ENCODE measurements around the gene RNF151.
A peak's percentile ranks its signal among the peaks of the same experiment; 100 is the strongest.

The RNF151 gene

GRCh38 chr16:1978476-1979120, 11.9 kb downstream of the RNF151 start:
- no peak for DNase-seq

DNA sequence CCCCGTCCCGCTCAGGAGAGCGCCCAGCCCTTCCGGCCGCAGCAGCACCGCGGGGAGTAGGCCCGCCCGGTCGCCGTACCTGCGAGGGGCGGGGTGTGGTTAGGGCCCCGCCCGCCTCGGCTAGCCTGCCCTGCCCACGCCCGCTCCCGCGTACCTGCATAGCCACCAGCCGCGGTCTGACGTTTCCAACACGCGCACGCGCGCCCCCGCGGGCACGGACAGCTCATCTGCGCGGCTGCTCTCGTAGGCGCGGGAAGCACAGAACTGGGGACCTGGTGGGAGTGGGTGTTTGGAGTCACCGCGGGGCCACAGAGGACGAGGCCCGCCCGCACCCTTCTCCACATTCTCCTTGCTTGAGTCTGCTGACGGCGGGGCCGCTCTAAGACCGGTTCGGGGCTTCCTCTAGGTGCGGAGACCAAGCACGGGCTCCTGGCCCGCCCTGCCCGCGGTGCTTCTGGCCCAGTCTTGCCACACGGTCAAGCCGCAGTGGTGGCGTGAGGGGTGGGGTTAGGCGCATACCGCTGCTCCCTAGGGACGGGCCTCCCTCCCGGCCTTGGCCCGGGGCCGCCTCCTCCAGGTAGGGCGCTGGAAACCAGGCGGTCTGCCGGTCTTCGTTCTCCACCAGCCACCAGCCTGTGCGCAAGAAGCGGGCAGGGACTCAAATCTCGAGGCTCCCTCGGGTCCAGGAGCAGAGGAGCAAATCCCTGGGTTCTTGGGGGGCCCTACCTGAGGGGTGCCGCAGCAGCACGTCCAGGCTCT, 12.8 kb downstream of the RNF151 start:
- DNase-seq, result no peak

DNA sequence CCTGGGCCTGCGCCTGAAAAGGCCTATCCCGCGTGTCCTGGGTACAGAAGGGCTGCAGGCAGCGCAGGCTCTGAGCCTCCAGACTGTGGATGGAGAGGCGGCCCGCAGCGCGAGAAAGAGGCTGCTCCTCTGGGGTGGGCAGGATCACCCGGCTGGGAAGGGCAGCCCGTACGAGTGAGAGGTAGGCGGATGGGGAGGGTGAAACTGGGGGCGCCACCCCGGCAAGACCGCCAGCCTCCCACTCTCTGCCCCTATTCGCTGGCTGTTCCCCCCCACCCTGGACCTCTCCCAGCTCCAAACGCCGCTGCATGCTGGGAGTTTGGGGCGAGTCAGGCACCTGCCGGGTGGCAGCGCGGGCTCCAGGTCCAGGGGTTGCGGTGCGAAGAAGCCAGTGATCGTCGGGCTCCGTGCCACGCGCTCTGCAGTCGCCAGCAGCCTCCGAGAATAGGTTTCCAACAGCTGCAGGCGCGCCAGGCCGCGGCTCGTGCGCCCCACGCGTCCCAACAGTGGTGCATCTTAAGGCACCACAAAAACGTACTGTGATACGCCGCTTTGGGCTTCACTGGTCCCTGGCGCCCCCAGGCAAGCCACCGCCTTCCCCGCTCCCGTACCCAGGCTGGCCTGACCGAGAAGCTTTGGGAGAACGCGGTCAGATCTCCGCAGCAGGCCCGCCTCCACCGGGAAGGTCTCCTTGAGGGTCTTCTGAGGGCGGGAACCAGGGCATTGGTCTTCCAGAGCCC, 13.5 kb downstream of the RNF151 start:
- DNase-seq, result no peak

DNA sequence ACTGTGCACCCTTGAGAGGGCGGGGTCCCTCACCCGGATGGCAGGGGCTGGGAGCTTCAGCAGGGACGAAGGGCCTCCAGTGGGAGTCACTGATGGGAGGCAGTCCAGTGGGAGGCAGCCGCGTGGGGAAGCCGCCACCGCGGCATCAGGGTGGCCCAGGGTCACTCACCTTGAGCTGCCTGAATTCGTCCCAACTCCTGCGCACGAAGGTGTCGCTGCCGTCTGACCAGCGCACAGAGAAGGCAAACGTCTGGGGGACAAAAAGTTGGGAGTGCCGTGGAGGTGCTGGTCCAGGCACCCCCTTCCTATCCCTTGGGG, 14.1 kb downstream of the RNF151 start:
- DNase-seq, result no peak

DNA sequence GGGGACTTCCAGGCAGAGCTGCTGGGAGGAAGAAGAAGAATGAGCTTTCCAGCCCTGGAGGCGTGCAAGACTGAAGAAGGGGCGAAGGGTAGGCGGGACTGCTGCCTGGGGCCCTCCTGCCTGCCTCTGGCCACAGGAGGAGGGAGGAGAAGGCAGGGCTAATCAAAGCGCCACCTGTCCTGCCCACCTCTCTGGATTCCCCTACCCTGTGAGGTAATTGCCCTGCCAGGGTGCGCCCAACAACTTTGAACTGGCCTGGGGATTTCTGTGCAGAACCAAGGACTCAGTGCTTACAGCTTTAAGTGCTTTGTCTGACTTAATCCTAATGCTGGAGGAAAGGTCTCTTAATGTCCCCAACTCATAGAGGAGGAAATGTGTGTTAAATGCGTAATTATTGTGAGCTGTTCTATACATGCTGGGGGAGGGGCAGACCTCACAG, 14.8 kb downstream of the RNF151 start, which contains the start of gene NOXO1:
TSS of gene NOXO1 (minus strand) at position 72 of the 439 bp plus-strand sequence. CDS start 290 bp downstream, outside the sequence.
- no peak for DNase-seq

GRCh38 chr16:1982013-1982433, 15.4 kb downstream of the RNF151 start:
- no peak for DNase-seq

DNA sequence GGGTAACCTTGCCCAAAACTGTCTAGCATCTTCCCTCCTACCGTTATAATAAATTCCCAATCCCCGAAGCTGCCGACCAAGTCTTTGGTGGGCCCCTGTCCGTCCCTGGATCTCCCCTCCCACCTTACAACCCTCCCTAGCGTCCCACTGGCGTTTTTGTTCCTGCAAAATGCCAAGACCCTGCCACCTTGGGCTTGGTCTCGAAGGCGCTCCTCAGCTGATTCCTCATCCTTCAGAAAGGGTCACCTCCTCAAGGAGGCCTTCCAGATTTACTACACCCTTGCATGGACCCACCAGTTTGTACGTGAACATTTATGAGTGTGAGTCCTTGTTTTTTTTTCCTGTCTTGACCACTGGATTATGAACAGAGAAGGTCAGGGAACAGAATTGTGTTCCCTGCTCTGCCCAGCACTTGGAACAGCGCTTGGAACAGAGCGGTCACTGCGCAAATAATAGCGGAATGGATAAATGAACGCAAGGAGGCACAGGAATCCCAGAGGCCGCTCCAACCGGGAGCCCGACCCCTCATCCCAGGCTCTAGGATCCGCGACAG, 16.4 kb downstream of the RNF151 start:
- DNase-seq, result no peak

DNA sequence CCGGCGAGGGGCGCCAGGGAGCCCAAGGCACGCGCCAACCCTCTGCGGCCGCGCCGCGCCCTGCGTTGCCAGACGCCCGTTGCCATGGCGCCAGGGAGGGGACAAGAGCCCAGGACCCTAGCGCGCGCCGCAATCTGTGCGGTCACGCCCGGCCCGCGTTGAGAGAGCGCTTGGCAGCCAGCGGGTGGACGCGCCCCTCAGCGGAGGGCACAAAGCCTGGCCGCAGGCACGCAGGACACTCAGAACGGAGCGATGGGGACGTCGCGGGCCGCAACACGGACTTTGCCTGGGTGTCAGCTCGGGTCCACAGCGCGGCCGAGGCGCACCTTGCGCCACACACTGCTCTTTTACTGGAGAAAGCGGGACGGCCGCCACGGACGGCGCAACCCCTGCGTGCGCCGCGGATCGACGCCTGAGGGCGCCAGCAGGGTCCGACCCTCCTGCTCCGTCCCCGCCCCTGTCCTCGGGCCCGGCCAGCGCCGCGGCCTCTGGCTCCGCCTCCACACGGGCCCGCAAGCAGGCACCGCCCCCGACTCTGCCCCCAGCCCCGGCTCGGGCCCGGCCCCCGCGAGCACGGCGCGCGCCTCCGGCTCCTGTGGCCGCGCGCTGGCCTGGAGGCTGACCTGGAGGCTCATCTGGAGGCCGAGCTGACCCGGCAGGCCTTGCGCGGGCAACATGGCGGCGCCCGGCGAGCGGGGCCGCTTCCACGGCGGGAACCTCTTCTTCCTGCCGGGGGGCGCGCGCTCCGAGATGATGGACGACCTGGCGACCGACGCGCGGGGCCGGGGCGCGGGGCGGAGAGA, 17.1 kb downstream of the RNF151 start, which contains the start of gene GFER:
TSS of gene GFER (plus strand) at position 650 of the 803 bp plus-strand sequence. CDS start at position 676, 26 bp downstream.
- peak; percentile 73 for DNase-seq

DNA sequence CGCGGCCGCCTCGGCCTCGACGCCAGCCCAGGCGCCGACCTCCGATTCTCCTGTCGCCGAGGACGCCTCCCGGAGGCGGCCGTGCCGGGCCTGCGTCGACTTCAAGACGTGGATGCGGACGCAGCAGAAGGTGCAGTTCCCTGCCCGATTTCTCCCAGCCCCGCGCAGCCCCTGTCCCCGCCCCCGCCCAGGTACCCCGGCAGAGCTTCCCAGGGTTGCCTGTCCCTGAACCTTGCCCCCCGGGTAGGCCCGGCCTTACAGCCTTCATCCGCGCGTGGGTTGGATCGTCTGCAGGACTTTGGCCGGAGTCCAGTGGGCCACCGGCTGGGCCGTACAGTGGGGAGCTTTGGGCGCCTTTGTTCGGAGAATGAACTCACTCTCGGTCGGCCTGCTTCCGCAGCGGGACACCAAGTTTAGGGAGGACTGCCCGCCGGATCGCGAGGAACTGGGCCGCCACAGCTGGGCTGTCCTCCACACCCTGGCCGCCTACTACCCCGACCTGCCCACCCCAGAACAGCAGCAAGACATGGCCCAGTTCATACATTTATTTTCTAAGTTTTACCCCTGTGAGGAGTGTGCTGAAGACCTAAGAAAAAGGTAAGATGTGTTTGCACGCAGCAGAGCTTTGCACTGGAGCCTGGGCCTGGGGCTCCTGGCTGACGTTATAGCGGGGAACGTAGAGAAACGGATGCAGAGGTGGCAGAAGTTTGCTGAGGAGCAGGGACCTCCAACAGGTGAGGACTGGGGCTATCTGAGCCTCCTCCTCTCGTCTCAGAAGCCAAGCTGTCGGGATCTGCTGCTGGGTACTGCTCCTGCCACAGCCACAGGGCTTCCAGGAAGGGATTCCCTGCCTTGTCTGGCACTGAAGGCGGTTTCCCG, 17.9 kb downstream of the RNF151 start:
- DNase-seq, result no peak

DNA sequence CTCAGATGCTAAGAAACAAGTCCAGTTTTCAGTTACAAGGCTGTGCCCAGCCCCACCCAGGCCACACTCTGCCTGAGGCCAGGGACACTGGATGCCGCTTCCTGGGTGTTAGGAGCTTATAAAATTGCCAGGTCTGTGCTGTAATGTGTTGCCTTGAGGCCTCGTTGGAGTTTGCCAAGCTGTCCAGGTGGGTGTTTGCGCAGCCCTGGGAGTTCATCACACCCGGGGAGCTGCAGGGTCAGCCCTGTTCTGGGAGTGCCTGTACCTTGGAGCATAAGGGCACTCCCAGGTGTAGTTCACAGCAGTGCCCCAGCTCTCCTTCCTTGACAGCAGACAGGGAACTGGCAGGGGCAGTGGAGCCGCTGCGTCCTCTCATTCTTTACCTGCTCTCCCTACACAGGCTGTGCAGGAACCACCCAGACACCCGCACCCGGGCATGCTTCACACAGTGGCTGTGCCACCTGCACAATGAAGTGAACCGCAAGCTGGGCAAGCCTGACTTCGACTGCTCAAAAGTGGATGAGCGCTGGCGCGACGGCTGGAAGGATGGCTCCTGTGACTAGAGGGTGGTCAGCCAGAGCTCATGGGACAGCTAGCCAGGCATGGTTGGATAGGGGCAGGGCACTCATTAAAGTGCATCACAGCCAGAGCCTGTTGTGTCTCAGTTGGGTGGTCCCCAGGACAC, 19.0 kb downstream of the RNF151 start:
- no peak for DNase-seq

DNA sequence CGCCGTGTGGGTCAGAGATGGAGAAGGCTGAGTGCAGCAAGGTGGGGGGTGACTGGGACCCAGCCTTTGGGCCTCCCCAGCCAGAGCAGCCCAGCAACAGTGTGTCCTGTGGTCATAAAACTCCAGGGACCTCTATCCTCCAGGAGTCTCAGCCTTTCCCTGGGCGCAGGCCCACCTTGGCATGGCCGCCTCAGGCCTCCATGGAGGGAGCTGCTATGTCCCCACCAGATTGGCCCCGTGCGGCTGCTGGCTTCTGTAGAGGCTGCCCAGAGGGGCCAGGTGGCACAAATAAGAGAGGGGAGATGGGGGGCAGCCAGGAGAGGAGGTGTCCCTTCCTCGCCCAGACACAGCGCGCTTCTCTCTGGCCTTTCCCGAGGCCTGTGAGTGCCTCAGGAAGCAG, 20.5 kb downstream of the RNF151 start:
- no peak for DNase-seq

GRCh38 chr16:1989209-1990100, 22.8 kb downstream of the RNF151 start, which contains the start of gene SYNGR3:
Gene SYNGR3 (plus strand): TSS chr16:1989970. CDS start chr16:1990103, 133 bp downstream.
- DNase-seq, result no peak

- no peak for DNase-seq
Measured at GRCh38 chr16:1990101-1990350, 23.4 kb downstream of the RNF151 start.

- DNase-seq, result no peak
Measured at GRCh38 chr16:1990351-1991134, 23.9 kb downstream of the RNF151 start.

- DNase-seq, result no peak
Measured at GRCh38 chr16:1991135-1991551, 24.5 kb downstream of the RNF151 start.

- DNase-seq, result no peak
Measured at GRCh38 chr16:1991588-1991947, 24.9 kb downstream of the RNF151 start.

DNA sequence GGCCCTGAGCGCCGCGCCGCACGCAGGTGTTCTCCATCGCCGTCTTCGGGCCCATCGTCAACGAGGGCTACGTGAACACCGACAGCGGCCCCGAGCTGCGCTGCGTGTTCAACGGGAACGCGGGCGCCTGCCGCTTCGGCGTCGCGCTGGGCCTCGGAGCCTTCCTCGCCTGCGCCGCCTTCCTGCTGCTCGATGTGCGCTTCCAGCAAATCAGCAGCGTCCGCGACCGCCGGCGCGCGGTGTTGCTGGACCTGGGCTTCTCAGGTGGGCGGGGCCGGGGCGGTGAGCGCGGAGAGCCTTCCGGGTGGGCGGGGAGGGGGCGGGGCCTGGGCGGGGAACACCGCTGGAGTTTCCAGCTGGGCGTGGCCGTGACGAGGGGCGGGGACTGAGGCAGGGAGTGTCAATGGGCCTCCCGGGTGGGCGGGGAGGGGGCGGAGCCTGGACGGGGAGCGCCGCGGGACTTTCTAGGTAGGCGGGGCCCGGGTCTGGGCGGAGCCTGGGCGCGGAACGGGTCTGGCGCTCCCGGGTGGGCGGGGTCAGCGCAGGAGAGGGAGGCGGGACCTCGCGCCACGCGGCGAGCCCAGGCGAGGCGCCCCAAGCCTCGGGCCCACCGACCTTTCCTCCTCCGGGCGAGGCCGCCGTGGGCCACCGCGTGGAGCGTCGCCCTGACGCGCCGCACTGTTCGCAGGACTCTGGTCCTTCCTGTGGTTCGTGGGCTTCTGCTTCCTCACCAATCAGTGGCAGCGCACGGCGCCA, 25.5 kb downstream of the RNF151 start:
- DNase-seq, result peak; percentile 82

- DNase-seq, result no peak
Measured at GRCh38 chr16:1992704-1993317, 26.2 kb downstream of the RNF151 start.

Data from MV-4-11 (cell line).